Measurements from ENCODE around the gene FGF22.
A peak's percentile ranks its signal among the peaks of the same experiment; 100 is the strongest.

The FGF22 gene

DNA sequence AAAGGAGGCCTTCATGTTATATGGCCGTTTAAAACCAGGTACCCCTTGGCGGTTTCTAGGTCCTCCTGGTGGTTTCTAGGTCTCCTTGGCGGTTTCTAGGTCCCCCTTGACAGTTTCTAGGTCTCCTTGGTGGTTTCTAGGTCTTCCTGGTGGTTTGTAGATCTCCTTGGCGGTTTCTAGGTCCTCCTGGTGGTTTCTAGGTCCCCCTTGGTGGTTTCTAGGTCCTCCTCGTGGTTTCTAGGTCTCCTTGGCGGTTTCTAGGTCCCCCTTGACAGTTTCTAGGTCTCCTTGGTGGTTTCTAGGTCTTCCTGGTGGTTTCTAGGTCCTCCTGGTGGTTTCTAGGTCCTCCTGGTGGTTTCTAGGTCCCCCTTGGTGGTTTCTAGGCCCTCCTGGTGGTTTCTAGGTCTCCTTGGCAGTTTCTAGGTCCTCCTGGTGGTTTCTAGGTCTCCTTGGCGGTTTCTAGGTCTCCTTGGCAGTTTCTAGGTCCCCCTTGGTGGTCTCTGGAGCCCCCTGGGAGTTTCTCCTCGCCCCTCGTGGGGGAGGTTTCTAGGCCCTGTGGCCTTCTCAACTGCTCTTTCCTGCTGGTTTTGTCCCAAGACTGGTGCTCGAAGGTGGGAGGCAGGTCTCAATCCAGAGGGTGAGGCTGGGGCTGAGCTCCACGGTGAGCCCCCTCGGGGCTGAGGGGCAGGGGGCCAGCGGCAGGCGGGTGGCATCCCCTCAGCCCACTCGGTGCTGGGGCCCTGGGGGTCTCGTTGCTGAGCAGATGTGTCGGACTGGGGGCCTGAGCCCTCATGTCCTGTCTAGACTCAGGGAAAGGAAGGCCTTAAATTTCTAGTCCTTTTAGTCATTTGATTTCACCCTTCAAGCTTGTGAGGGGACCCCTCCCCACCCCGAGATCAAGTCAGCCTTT, 42.0 kb upstream of the FGF22 start:
- Histone ChIP-seq H3K4me3 (ENCODE audit: low read depth in 1 of 2, low read length in 2 of 2) (no peak overlapping the region), H3K4me2 (ENCODE audit: insufficient read depth, low read length) (no peak overlapping the region), H4K20me1 (ENCODE audit: insufficient read depth, low read length) (0 out of 2 replicates have a peak, but pooled peaks cover 8% of the 10 kb centered on the region), H3K36me3 (ENCODE audit: insufficient read depth, low read length) (no peaks in the 10 kb centered on the region), H3K9me3 (ENCODE audit: insufficient read depth, low read length, severe bottlenecking) (no peaks in the 10 kb centered on the region), H2AFZ (ENCODE audit: low read depth, low read length) (no peak overlapping the region), H3K27ac (ENCODE audit: low read length) (no peak overlapping the region), H3K4me1 (ENCODE audit: insufficient read depth, low read length) (no peaks in the 10 kb centered on the region), H3K27me3 (ENCODE audit: insufficient read depth, low read length, poor library complexity) (no peaks in the 10 kb centered on the region), H3K79me2 (ENCODE audit: insufficient read depth, low read length) (no peaks in the 10 kb centered on the region), H3K9ac (ENCODE audit: low read depth, low read length) (no peak overlapping the region)
- TF ChIP-seq, protein P1, sequence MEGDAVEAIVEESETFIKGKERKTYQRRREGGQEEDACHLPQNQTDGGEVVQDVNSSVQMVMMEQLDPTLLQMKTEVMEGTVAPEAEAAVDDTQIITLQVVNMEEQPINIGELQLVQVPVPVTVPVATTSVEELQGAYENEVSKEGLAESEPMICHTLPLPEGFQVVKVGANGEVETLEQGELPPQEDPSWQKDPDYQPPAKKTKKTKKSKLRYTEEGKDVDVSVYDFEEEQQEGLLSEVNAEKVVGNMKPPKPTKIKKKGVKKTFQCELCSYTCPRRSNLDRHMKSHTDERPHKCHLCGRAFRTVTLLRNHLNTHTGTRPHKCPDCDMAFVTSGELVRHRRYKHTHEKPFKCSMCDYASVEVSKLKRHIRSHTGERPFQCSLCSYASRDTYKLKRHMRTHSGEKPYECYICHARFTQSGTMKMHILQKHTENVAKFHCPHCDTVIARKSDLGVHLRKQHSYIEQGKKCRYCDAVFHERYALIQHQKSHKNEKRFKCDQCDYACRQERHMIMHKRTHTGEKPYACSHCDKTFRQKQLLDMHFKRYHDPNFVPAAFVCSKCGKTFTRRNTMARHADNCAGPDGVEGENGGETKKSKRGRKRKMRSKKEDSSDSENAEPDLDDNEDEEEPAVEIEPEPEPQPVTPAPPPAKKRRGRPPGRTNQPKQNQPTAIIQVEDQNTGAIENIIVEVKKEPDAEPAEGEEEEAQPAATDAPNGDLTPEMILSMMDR (IDR thresholded peaks at IDR 0.05; ENCODE audit: borderline replicate concordance, extremely low read depth, low read length, poor library complexity, severe bottlenecking) = no peak
- no peak for TF ChIP-seq EZH2 (IDR thresholded peaks at IDR 0.05; ENCODE audit: borderline replicate concordance, low read depth, low read length, severe bottlenecking)
- ATAC-seq (ENCODE audit: insufficient read depth, low read depth) (no peak), DNase-seq (peak; percentile 40)

DNA sequence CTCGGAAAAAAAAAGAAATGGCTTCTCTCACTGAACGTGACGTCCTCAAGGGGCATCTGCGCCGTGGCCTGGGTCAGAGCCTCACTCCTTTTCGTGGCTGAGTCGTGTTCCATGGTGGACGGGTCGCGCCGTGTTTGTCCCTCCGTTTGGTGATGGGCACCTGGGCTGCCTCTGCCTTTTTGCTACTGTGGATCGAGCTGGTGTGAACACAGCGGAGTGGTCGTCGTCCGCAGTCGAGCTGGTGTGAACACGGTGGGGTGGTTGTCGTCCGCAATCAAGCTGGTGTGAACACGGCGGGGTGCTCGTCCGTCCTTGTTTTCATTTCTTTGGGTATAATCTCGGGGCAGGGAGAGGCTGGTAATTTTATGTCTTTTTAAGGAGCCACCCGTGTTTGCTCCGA, 38.4 kb upstream of the FGF22 start:
- TF ChIP-seq, protein P1 (IDR thresholded peaks at IDR 0.05; ENCODE audit: borderline replicate concordance, extremely low read depth, low read length, poor library complexity, severe bottlenecking) = no peak
- TF ChIP-seq EZH2 (IDR thresholded peaks at IDR 0.05; ENCODE audit: borderline replicate concordance, low read depth, low read length, severe bottlenecking) = no peak
- H2AFZ ChIP-seq (ENCODE audit: low read depth, low read length) = no peak overlapping the region

DNA sequence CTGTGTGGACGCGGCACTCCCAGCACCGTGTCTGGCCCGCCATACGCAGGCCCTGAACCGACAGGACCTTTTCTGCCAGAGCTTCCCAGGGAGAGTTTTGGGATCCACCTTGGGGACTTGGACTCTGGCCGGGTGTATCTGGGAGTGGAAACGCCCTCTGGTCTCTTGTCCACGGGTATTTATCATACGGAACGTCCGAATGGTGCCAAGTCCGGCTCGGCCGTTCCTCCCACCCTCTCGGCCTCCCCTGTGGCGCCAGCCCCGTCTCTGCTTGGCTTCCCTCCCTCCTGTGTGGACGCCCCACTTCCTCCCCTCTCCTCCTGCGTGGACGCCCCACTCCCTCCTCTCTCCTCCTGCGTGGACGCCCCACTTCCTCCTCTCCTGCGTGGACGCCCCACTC, 37.9 kb upstream of the FGF22 start:
- Histone ChIP-seq H2AFZ (ENCODE audit: low read depth, low read length) (no peak overlapping the region), H3K4me3 (ENCODE audit: low read depth in 1 of 2, low read length in 2 of 2) (no peak overlapping the region), H3K4me2 (ENCODE audit: insufficient read depth, low read length) (no peak overlapping the region), H3K79me2 (ENCODE audit: insufficient read depth, low read length) (no peaks in the 10 kb centered on the region), H3K36me3 (ENCODE audit: insufficient read depth, low read length) (no peaks in the 10 kb centered on the region), H3K9ac (ENCODE audit: low read depth, low read length) (no peak overlapping the region), H3K27ac (ENCODE audit: low read length) (no peak overlapping the region), H3K27me3 (ENCODE audit: insufficient read depth, low read length, poor library complexity) (no peaks in the 10 kb centered on the region), H3K4me1 (ENCODE audit: insufficient read depth, low read length) (0 out of 2 replicates have a peak, but pooled peaks cover 2% of the 10 kb centered on the region), H4K20me1 (ENCODE audit: insufficient read depth, low read length) (no peaks in the 10 kb centered on the region), H3K9me3 (ENCODE audit: insufficient read depth, low read length, severe bottlenecking) (no peaks in the 10 kb centered on the region)
- ATAC-seq (ENCODE audit: insufficient read depth, low read depth) (no peak), DNase-seq (no peak)
- TF ChIP-seq EZH2 (IDR thresholded peaks at IDR 0.05; ENCODE audit: borderline replicate concordance, low read depth, low read length, severe bottlenecking) = no peak
- TF ChIP-seq, protein P1 (IDR thresholded peaks at IDR 0.05; ENCODE audit: borderline replicate concordance, extremely low read depth, low read length, poor library complexity, severe bottlenecking) = no peak

More for the DNA sequence above, 38.4 kb upstream of the FGF22 start:
- Histone ChIP-seq H3K4me2 (ENCODE audit: insufficient read depth, low read length) (no peak overlapping the region), H3K27ac (ENCODE audit: low read length) (no peak overlapping the region), H3K4me3 (ENCODE audit: low read depth in 1 of 2, low read length in 2 of 2) (no peak overlapping the region), H3K4me1 (ENCODE audit: insufficient read depth, low read length) (0 out of 2 replicates have a peak, but pooled peaks cover 2% of the 10 kb centered on the region), H3K9ac (ENCODE audit: low read depth, low read length) (no peak overlapping the region), H3K27me3 (ENCODE audit: insufficient read depth, low read length, poor library complexity) (no peaks in the 10 kb centered on the region), H3K79me2 (ENCODE audit: insufficient read depth, low read length) (no peaks in the 10 kb centered on the region), H3K9me3 (ENCODE audit: insufficient read depth, low read length, severe bottlenecking) (no peaks in the 10 kb centered on the region), H4K20me1 (ENCODE audit: insufficient read depth, low read length) (no peaks in the 10 kb centered on the region), H3K36me3 (ENCODE audit: insufficient read depth, low read length) (no peaks in the 10 kb centered on the region)
- ATAC-seq (ENCODE audit: insufficient read depth, low read depth) = no peak
- no peak for DNase-seq
